GM12872 (cell line): ENCODE results near the gene PRDM7.

Experiments used
- TF ChIP-seq, protein P1 (sequence below): IDR thresholded peaks from 3 replicates; pipeline ENCODE4 v1.5.1; 2011; ENCODE audit warnings: low read depth, mild to moderate bottlenecking, low read length, moderate library complexity; ENCODE audit not compliant: insufficient read depth

Gene PRDM7

DNA sequence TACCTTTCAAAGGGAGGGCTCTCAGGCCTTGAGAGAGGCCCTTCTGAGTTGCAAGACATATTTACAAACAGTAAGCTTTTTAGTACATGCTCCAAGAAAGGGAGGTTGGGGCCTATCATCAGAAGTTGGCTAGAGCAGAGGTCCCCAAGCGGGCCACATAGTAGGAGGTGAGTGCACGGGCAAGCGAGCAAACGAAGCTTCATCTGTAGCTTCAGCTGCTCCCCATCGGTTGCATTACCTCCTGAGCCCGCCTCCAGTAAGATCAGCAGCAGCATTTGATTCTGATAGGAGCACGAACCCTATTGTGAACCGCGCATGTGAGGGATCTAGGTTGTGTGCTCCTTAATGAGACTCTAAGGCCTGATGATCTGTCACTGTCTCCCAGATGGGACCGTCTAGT lies 26.2 kb downstream of the PRDM7 start:
- TF ChIP-seq, protein P1, sequence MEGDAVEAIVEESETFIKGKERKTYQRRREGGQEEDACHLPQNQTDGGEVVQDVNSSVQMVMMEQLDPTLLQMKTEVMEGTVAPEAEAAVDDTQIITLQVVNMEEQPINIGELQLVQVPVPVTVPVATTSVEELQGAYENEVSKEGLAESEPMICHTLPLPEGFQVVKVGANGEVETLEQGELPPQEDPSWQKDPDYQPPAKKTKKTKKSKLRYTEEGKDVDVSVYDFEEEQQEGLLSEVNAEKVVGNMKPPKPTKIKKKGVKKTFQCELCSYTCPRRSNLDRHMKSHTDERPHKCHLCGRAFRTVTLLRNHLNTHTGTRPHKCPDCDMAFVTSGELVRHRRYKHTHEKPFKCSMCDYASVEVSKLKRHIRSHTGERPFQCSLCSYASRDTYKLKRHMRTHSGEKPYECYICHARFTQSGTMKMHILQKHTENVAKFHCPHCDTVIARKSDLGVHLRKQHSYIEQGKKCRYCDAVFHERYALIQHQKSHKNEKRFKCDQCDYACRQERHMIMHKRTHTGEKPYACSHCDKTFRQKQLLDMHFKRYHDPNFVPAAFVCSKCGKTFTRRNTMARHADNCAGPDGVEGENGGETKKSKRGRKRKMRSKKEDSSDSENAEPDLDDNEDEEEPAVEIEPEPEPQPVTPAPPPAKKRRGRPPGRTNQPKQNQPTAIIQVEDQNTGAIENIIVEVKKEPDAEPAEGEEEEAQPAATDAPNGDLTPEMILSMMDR: no peak

DNA sequence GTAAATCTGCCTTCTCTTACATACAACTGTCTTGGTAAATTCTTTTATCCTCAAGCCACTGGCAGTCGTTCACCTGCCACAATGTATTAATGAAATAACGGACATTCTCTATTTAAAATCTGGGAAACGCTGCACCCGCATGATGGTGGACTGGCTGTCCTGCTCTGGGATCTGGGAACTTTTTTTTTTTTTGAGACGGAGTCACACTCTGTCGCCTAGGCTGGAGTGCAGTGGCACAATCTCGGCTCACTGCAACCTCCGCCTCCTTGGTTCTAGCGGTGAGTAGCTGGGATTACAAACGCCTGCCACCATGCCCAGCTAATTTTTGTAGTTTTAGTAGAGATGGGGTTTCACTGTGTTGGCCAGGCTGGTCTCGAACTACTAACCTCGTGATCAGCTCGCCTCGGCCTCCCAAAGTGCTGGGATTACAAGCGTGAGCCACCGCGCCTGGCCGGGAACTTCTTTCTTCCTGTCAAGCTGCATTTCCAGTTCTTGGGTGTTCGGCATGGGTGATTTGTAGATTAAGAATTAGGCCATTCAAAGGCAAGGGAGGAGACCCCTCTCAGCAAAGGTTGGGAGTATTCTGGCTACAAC lies 28.3 kb downstream of the PRDM7 start:
- TF ChIP-seq, protein P1: no peak

DNA sequence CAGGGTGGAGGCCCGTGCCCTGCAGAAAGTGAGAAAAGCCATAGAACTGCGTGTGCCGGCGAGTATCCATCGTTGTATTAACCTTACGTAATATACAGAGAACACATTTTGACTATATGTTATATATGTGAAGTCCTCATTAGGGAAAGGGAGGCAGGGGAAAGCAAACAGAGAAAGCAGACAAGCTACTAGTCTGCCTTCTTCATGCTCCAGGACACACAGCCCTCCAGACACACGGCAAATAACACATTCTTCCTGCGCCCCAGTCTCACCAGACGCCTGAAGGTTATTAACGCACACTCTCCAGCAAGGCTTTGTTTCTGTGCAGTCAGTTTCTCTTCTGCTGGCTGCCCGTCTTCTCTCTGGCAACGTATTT lies 28.8 kb downstream of the PRDM7 start:
- TF ChIP-seq, protein P1: no peak

DNA sequence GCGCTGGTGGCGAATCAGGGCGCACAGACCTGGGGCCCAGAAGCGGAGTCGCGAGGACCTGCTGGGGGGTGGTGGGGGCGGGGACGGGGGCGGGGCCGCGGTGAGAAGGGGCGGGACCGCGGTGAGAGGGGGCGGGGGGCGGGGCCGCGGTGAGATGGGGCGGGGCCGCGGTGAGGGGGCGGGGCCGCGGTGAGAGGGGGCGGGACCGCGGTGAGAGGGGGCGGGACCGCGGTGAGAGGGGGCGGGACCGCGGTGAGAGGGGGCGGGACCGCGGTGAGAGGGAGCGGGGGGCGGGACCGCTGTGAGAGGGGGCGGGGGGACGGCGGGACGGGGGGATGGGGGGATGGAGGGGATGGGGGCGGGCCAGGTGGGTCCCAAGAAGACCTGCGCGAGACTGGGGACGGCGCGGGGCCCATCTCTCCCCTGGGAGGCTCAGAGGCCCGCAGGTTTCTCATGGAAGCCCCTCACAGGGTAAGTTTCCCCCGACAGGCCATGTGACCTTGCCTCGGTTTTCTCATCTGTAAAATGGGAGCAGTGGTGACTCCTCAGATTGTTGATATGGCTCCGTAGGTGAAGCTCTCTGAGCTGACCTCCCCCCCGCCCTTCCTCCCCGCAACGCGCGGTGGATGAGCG lies 29.3 kb downstream of the PRDM7 start:
- TF ChIP-seq, protein P1: no peak

DNA sequence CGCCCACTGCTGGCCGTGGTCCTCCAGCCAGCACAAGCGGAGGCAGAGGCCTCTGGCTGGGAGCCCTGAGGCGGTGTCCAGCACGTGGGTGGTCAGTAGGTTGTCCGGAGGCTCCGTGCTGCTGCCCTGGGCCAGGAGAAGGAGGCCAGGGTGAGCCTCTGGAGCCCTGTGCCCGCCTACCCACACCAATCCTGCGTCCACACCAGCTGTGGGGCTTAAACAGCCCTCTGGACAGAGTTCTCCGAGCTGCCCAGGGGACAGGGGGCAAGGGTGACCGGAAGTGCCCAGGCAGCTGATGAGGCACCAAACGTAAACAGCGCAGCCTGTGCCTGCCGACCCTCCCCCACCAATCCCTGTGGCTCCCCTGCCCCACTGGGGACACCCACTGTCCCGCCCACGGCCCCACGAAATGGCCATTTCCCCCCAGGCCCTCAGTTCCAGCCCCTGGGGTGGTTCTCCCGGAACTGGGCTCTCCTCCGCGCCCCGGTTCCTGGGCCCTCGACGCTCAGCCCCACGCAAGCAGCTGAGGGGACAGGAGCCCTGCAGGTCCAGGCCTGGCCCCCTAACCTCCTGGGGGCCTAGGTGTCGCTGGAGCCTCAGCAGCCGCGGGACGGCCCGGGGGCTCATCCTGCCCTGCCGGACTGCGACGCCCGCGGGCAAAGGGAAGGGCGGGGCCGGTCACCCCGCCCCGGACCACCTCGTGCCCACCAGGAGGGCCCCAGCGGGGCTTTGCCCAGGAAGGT lies 30.0 kb downstream of the PRDM7 start:
- TF ChIP-seq, protein P1: no peak

DNA sequence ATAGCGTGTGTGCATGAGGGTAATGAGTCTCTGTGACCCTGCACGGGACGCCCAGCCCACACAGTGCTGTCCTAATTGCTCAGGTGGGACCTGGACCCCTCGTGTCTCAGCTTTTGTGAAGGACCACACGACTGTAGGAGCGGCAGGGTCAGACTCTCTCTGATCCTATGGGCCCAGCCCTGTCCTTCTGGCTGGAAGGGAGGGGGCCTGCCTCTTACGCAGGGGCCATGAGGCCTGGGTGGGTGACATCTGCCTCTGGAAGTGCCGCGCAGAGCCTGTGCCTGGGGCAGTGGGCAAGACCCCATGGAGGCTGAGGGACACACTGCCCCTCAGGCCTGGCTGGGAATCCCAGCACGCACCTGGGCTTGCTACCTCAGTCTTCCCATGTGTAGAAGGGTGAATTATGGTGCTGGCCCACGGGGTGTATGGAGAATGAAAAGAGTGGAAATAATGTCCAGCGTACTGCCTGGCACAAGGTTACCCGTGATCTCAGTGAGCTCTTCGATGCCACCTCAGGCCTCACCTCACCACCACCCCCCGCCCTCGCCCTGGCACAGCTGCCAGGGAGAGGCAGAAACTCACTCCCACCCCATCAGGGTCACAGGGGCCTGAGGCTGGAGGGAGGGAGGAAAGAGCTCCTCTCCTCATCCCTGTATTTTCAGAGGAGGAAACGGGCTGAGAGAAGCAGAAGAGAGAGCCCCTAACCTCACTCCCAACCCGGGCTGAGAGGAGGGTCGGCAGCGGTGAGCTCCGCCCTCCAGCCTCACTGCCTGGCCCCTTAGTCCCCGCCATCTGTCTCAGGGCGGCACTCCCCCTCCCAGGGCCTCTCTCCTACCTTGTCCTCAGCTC lies 30.8 kb downstream of the PRDM7 start:
- TF ChIP-seq, protein P1: no peak

DNA sequence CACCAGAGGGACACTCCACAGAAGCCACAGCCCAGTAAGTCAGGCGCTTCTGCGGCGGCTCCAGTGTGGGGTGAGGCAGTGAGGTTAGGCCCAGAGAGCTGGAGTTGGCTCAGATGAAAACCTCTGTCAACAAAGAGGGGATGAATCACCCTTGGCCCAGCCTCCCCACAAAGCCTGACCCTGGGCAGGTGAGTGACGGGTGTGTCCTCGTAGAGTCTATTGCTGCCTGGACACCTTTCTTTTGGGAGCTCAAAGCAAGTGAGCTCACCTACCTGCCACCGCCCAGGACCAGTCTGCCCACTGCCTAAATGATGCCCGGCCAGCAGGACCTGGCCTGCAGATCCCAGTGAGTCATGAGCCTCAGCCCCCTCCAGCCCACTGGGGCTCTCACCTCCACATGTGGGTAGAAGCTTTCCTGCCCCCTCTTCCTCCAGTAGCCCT lies 33.0 kb downstream of the PRDM7 start:
- TF ChIP-seq, protein P1: no peak
